Suppressor macrophage treated with lipopolysaccharide for 1 hour (primary cell): ENCODE results near the gene NTN4.
"Not testable (repeated sequence)": the region's sequence is repeated elsewhere in the genome, so short reads cannot be mapped to it uniquely, and the experiment has no call there.

Source experiments
- DNase-seq, 3 donors: peaks; one replicate each; pipeline ENCODE4 v3.0.0-alpha.2; 2020 to 2022

NTN4 gene

GRCh38 chr12:95742586-95742985 lies 48.0 kb downstream of the NTN4 start:
- DNase-seq, result no peak

- no peak for DNase-seq
Observed at GRCh38 chr12:95741635-95742034, 48.9 kb downstream of the NTN4 start.

- DNase-seq, result no peak
Observed at GRCh38 chr12:95740751-95741150, 49.8 kb downstream of the NTN4 start.

GRCh38 chr12:95739561-95740313 lies 50.8 kb downstream of the NTN4 start:
- DNase-seq, result no peak

GRCh38 chr12:95738024-95738611 lies 52.4 kb downstream of the NTN4 start:
- no peak for DNase-seq

GRCh38 chr12:95736631-95737030 lies 53.9 kb downstream of the NTN4 start:
- no peak for DNase-seq

GRCh38 chr12:95735728-95736127 lies 54.8 kb downstream of the NTN4 start:
- DNase-seq, result not testable (repeated sequence)

GRCh38 chr12:95733141-95733825 lies 57.3 kb downstream of the NTN4 start:
- no peak for DNase-seq

- DNase-seq, result no peak
Observed at GRCh38 chr12:95731519-95731958, 59.0 kb downstream of the NTN4 start.

- no peak for DNase-seq
Observed at GRCh38 chr12:95730457-95730856, 60.1 kb downstream of the NTN4 start.

GRCh38 chr12:95726903-95727302 lies 63.7 kb downstream of the NTN4 start:
- DNase-seq, result no peak

GRCh38 chr12:95724767-95725166 lies 65.8 kb downstream of the NTN4 start:
- DNase-seq, result no peak

GRCh38 chr12:95723693-95724384 lies 66.7 kb downstream of the NTN4 start:
- no peak for DNase-seq

GRCh38 chr12:95721320-95721719 lies 69.2 kb downstream of the NTN4 start:
- DNase-seq, result no peak

GRCh38 chr12:95720146-95720545 lies 70.4 kb downstream of the NTN4 start:
- DNase-seq, result no peak

- no peak for DNase-seq
Observed at GRCh38 chr12:95718772-95719171, 71.8 kb downstream of the NTN4 start.

GRCh38 chr12:95718006-95718431 lies 72.5 kb downstream of the NTN4 start:
- no peak for DNase-seq

GRCh38 chr12:95717316-95717928 lies 73.1 kb downstream of the NTN4 start:
- DNase-seq, result no peak

GRCh38 chr12:95715177-95715576 lies 75.4 kb downstream of the NTN4 start:
- no peak for DNase-seq

GRCh38 chr12:95712269-95712668 lies 78.3 kb downstream of the NTN4 start:
- no peak for DNase-seq

- DNase-seq, result no peak
Observed at GRCh38 chr12:95710386-95710785, 80.2 kb downstream of the NTN4 start.

- no peak for DNase-seq
Observed at GRCh38 chr12:95709152-95709551, 81.4 kb downstream of the NTN4 start.

- DNase-seq, result no peak
Observed at GRCh38 chr12:95705143-95705542, 85.4 kb downstream of the NTN4 start.
